Right ventricle myocardium superior (tissue), 1 donor: ENCODE data around the gene SLC10A7. TPM values are rescaled to one million over a fixed set of nuclear protein-coding genes. Genes with fewer than 3 reads are reported as not detected.

ENCODE experiments used
- ATAC-seq: fragments of 200-7000 bp; cut with Tn5 transposase; one replicate; pipeline ENCODE4 v1.9.1; 2020; ENCODE audit warnings: mild to moderate bottlenecking; ENCODE audit not compliant: poor library complexity
- DNase-seq: peaks from one replicate; pipeline ENCODE4 v3.0.0-alpha.2; 2020
- intact Hi-C: fragments of 100-400 bp; cut with DNase I; formaldehyde crosslinking; loops from one replicate; pipeline ENCODE4 v1.11.2; 2022
- long read RNA-seq: library from polyadenylated mRNA; unstranded; transcript quantifications from one replicate; pipeline ENCODE4 v2.0.0, GENCODE V29; 2021
- total RNA-seq: library from RNA; stranded (reverse); fragmentation: NEBNext Ultra II Directional; extraction: Animal tissue kit (Norgen Biotek cat#: 25700); gene quantifications from one replicate; pipeline ENCODE4 v1.2.1, GENCODE V29; 2021
- donor health status: DM: no; HTN: yes; CAD: no; lungs with severe emphysema.

The SLC10A7 gene
- 5.2 TPM for total RNA-seq
- long read RNA-seq, partial matches to known transcripts = 0 of 1 reads
- long read RNA-seq, other reads (novel, unspliced or antisense) = 0 of 1 reads

DNA sequence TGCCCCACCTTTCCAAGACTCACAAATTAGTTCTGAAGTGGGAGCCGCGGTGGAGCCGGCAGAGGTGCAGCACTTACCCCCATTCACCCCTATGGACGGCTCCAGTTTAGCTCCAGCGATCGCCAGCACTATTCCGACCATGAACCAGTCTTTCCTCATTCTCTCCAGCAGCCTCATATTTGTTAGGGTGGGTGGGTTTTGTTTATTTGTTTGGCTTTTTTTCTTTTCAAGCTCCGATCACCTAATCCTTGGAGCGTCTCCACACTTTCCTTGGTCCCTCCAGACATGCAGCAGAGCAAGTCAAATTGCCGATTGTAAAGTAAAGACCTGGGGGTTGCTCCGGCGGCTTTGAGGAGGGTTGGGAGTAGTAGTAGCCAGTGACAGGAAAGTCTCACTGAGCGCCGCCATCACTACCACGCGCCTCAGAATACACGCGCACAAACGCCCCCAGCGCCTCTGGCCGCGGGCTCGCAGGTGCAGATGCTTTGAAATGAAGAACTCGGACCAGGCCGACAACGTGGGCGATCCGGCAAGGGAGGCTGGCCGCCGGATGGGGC lies at the start of gene SLC10A7:
Gene SLC10A7 (minus strand): TSS at position 400 of the 557 bp plus-strand sequence. CDS start 223 bp downstream, at position 177.
- DNase-seq (peak; percentile 88), ATAC-seq (peak; percentile 98)
- intact Hi-C loops = loop anchor here (10.0 kb wide), 1 partner anchor 177 kb away; no protein-coding TSS in a partner anchor

- no peak for ATAC-seq
- DNase-seq = no peak
- intact Hi-C loops = no loop called here
These were observed 45.7 kb upstream of the SLC10A7 start for GRCh38 chr4:146567396-146567795.

DNA sequence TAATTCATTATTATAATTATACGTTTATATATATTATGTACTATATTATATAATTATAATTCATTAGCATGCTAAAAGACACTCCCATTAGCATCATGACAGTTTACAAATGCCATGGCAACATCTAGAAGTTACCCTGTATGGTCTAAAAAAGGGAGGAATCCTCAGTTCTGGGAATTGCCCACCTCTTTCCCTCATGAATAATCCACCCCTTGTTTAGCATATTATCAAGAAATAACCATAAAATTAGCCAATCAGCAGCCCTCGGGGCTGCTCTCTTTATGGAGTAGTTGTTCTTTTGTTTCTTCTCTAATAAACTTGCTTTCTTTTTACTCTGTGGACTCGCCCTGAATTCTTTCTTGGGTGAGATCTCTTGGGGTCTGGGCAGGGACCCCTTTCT lies 42.8 kb upstream of the SLC10A7 start:
- intact Hi-C loops = no loop called here
- DNase-seq (no peak), ATAC-seq (no peak)

DNA sequence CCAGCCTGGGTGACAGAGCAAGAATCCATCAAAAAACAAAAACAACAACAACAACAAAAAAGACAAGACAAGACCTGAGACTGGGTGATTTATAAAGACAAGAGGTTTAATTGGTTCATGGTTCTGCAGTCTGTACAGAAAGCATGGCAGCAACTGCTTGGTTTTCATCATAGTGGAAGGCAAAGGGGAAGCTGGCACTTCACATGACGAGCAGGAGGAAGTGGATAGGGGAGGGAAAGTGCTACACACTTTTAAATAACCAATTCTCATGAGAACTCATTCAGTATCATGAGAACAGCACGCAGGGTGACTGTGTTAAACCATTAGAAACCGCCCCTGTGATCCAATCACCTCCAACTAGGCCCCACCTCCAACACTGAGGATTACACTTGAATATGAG lies 28.4 kb upstream of the SLC10A7 start:
- DNase-seq (no peak), ATAC-seq (no peak)
- intact Hi-C loops = no loop called here

DNA sequence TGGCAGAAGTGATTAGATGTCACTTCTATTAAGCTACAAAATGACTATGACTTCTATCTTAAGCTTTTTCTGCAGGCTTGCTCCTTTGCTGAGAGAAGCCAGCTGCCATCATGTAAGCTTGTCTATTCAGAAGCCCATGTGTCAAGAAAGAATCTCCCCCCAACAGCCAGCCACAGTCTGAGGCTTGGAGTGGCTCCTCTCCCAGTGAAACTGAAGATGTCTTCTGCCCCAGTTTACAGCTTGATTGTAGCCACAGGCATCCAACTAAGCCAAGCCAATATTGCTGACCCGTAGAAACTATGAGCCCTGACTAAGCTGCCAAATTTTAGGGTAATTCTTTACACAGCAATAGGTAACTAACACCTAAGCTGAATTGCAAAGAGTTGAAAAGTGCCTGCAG lies 26.7 kb upstream of the SLC10A7 start:
- ATAC-seq = no peak
- no peak for DNase-seq
- intact Hi-C loops = no loop called here

DNA sequence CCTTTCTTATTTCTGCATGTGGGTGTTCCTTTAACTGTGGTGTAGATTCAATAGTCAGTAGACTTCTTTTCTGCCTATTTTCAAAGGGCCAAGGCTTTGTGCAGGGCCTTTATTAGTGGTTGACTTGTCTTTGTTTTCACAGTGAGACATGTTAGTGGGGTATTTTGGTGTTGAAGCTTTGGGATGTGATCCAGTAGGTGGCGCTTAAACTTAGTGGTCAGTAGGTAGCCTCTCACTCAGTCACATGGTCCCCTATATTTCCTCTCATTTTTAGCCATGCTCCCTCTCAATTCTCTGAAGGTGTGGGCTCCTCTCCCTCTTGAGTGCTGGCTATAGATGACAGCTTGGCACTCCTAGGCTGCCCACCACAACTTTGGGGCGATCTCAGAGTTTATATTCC lies 23.4 kb upstream of the SLC10A7 start:
- intact Hi-C loops = no loop called here
- ATAC-seq (no peak), DNase-seq (no peak)

DNA sequence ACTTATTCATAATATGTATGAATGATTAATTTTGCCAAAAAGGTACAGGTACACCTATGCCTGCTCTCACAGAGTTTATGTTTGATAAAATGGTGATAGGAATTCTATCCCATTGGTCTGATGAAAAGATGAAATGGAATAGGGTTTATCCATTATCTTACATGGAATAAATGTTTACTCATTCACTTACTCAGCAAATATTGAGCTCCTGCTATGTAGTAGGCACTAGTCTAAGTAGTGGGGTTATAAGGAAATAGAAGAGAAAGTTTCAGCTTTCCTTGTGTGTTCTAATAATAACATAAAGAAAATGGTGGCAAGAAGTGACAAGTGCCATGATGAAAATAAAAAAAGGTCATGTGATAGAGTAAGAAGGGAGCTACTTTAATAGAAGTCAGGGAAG lies 12.4 kb upstream of the SLC10A7 start:
- DNase-seq = no peak
- intact Hi-C loops = no loop called here
- no peak for ATAC-seq

- intact Hi-C loops = loop anchor here (10.0 kb wide), 1 partner anchor 181 kb away; no protein-coding TSS in a partner anchor
These were observed 4.0 kb upstream of the SLC10A7 start for GRCh38 chr4:146525754-146526153.

GRCh38 chr4:146524663-146525062 lies 2.9 kb upstream of the SLC10A7 start:
- no peak for ATAC-seq
- no peak for DNase-seq
- intact Hi-C loops = loop anchor here (10.0 kb wide), 1 partner anchor 180 kb away; no protein-coding TSS in a partner anchor

More at GRCh38 chr4:146525754-146526153, 4.0 kb upstream of the SLC10A7 start:
- DNase-seq (no peak), ATAC-seq (no peak)

- intact Hi-C loops = loop anchor here (10.0 kb wide), 1 partner anchor 178 kb away; no protein-coding TSS in a partner anchor
- DNase-seq (no peak), ATAC-seq (peak; percentile 8)
These were observed 1.1 kb upstream of the SLC10A7 start for GRCh38 chr4:146522869-146523205.

- intact Hi-C loops = loop anchor here (10.0 kb wide), 1 partner anchor 177 kb away; no protein-coding TSS in a partner anchor
These were observed 543 bp upstream of the SLC10A7 start for GRCh38 chr4:146522098-146522868.

DNA sequence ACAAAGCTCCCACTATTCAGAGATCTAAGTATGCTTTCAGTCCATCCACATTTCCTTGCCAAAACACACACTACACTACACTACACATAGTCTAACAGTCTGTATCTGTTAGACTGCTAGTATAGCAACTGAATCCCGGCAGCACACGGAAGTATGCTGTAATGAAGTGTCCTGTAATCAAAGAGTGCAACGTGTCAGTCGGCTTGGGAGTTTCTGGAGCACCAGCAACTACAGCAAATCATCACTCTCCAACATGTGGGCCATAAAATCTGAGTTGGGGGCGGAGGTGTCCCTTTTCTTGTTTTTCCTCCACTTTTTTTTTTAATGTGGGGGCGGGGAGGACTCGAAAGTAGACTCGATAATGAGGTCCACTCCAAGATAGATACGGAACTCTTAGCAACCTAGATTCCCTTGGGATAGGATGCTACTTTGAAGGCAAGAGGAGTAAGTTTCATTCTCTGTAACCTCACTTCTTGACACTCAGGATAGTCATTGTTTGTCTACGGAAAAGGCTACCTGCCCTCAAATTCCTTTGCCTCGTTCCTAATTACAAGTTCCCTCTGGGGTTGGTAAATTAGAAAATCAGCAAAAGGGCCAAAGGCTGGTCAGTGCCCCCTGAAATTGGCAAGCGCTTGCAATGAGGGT lies 722 bp downstream of the SLC10A7 start:
- DNase-seq = no peak
- ATAC-seq = peak; percentile 56
- intact Hi-C loops = loop anchor here (10.0 kb wide), 1 partner anchor 176 kb away; no protein-coding TSS in a partner anchor

More at GRCh38 chr4:146522098-146522868, 543 bp upstream of the SLC10A7 start:
- ATAC-seq (peak; percentile 100), DNase-seq (peak; percentile 96)

- ATAC-seq (no peak), DNase-seq (no peak)
- intact Hi-C loops = no loop called here
These were observed 6.9 kb downstream of the SLC10A7 start for GRCh38 chr4:146514651-146515357.

- intact Hi-C loops = no loop called here
- ATAC-seq = no peak
These were observed 8.2 kb downstream of the SLC10A7 start for GRCh38 chr4:146513548-146513947.

GRCh38 chr4:146511381-146511780 lies 10.4 kb downstream of the SLC10A7 start:
- DNase-seq = no peak
- ATAC-seq = no peak
- intact Hi-C loops = no loop called here

More at GRCh38 chr4:146513548-146513947, 8.2 kb downstream of the SLC10A7 start:
- no peak for DNase-seq

GRCh38 chr4:146510942-146511341 lies 10.8 kb downstream of the SLC10A7 start:
- no peak for DNase-seq
- no peak for ATAC-seq
- intact Hi-C loops = no loop called here

GRCh38 chr4:146508229-146508939 lies 13.4 kb downstream of the SLC10A7 start:
- DNase-seq (no peak), ATAC-seq (no peak)
- intact Hi-C loops = no loop called here

DNA sequence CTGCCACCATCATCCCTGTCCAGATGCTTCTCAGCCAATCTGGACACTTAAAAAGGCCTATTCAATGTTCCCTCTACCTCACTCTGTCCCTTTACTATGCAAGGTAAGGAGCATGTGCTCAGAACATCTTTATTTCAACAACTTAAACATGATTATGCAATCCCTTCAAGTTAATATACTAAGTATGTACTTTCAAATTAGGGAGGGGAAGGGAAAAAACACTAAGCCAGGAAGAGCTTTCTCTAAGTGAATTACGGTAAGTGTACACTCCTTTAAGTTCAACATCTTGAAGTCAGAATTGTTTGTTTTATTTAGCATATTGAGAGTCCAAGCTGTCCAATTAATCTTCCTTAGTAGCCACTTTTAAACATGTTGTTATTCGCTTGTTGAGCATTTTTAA lies 14.1 kb downstream of the SLC10A7 start:
- ATAC-seq (no peak), DNase-seq (no peak)
- intact Hi-C loops = no loop called here
